ENCODE measurements around the gene CABP7. TPM values are rescaled to one million over a fixed set of nuclear protein-coding genes. Genes with fewer than 3 reads are reported as not detected.

The CABP7 gene
- total RNA-seq, 1 experiment from 2014 or later = 2.1 TPM

GRCh38 chr22:29693671-29694070, 26.1 kb upstream of the CABP7 start:
- Histone ChIP-seq H3K27me3 (ENCODE audit: control insufficient read depth, insufficient read depth, low read length) (no peaks in the 10 kb centered on the region), H3K9me3 (ENCODE audit: control insufficient read depth, insufficient read depth, low read depth, low read length) (no peaks in the 10 kb centered on the region), H3K36me3 (ENCODE audit: control insufficient read depth, insufficient read depth, low read length) (no peaks in the 10 kb centered on the region), H3K4me1 (ENCODE audit: control insufficient read depth, insufficient read depth, low read length) (no peaks in the 10 kb centered on the region; the same call in 1 of the 2 replicates), H3K4me3 (ENCODE audit: low read depth in 2 of 2, low read length in 2 of 2) (no peak overlapping the region), H3K27ac (ENCODE audit: low read length) (no peak overlapping the region)
- no peak for ATAC-seq
- no peak for TF ChIP-seq POLR2AphosphoS5 (IDR thresholded peaks at IDR 0.05; ENCODE audit: low read depth, low read length)
- no peak for TF ChIP-seq REST (IDR thresholded peaks at IDR 0.05; ENCODE audit: insufficient read depth in 1 of 2, low read depth in 2 of 2, low read length in 1 of 2)
- TF ChIP-seq TCF7L2 (IDR thresholded peaks at IDR 0.05; ENCODE audit: low read depth, low read length) = no peak
- TF ChIP-seq CTCF (IDR thresholded peaks at IDR 0.05) = no peak
- TF ChIP-seq SIN3A (IDR thresholded peaks at IDR 0.05; ENCODE audit: borderline replicate concordance, insufficient read depth, low read depth, low read length) = no peak
- DNase-seq (ENCODE audit: low read depth, low spot score) = no peak
- no TSS peak for BruUV-seq (replicated peaks)
- ChIA-PET POLR2A (interaction anchor here (0.6 kb wide), 1 partner anchor 383 kb away, joined by 3 read pairs; no protein-coding TSS in a partner anchor), CTCF (no interaction called here)
- in situ Hi-C loops (cut with HindIII; ENCODE audit: low pct_unique_long_range_greater_than_20kb, low sequenced_read_pairs) = no loop called here
- intact Hi-C loops (cut with micrococcal nuclease; ENCODE audit: unreplicated experiment) = no loop called here

GRCh38 chr22:29695129-29695926, 24.5 kb upstream of the CABP7 start:
- H3K9me3 ChIP-seq (ENCODE audit: control insufficient read depth, insufficient read depth, low read depth, low read length) = no peaks in the 10 kb centered on the region
- ChIA-PET CTCF (no interaction called here), POLR2A (no interaction called here)
- H3K4me3 ChIP-seq (ENCODE audit: low read depth in 2 of 2, low read length in 2 of 2) = no peak overlapping the region
- H3K4me1 ChIP-seq (ENCODE audit: control insufficient read depth, insufficient read depth, low read length) = peaks cover 8% of the 10 kb centered on the region
- in situ Hi-C loops (cut with HindIII; ENCODE audit: low pct_unique_long_range_greater_than_20kb, low sequenced_read_pairs) (no loop called here), intact Hi-C loops (cut with micrococcal nuclease; ENCODE audit: unreplicated experiment) (no loop called here)
- H3K36me3 ChIP-seq (ENCODE audit: control insufficient read depth, insufficient read depth, low read length) = no peaks in the 10 kb centered on the region
- no peaks in the 10 kb centered on the region for H3K27me3 ChIP-seq (ENCODE audit: control insufficient read depth, insufficient read depth, low read length)
- no peak overlapping the region for H3K27ac ChIP-seq (ENCODE audit: low read length)
- TF ChIP-seq CTCF (IDR thresholded peaks at IDR 0.05) = no peak
- TF ChIP-seq SIN3A (IDR thresholded peaks at IDR 0.05; ENCODE audit: borderline replicate concordance, insufficient read depth, low read depth, low read length) = no peak
- no peak for TF ChIP-seq POLR2AphosphoS5 (IDR thresholded peaks at IDR 0.05; ENCODE audit: low read depth, low read length)
- TF ChIP-seq REST (IDR thresholded peaks at IDR 0.05; ENCODE audit: insufficient read depth in 1 of 2, low read depth in 2 of 2, low read length in 1 of 2) = no peak
- no peak for TF ChIP-seq TCF7L2 (IDR thresholded peaks at IDR 0.05; ENCODE audit: low read depth, low read length)
- BruUV-seq (replicated peaks) = no TSS peak
- ATAC-seq (no peak), DNase-seq (ENCODE audit: low read depth, low spot score) (no peak)

All from Panc1 (cell line).